GM19397 (cell line): Measurements from ENCODE around the gene PYCR2.
"Not testable (repeated sequence)": the region's sequence is repeated elsewhere in the genome, so short reads cannot be mapped to it uniquely, and the experiment has no call there.

Experiments used
- ATAC-seq: cut with Tn5 transposase; IDR thresholded peaks from one replicate; pipeline ENCODE4 v1.9.1; 2021; ENCODE audit warnings: mild to moderate bottlenecking, moderate library complexity; ENCODE audit not compliant: unreplicated experiment

Gene PYCR2

GRCh38 chr1:225943582-225943981, 19.5 kb upstream of the PYCR2 start:
- ATAC-seq = no peak

- ATAC-seq = peak; percentile 55
Observed at GRCh38 chr1:225942574-225942973, 18.5 kb upstream of the PYCR2 start.

GRCh38 chr1:225941942-225942222, 17.8 kb upstream of the PYCR2 start:
- no peak for ATAC-seq

GRCh38 chr1:225941187-225941941, 17.3 kb upstream of the PYCR2 start, which contains the start of gene LEFTY2:
Gene LEFTY2 (minus strand): TSS chr1:225941220. CDS start chr1:225941140, 80 bp downstream.
- no peak for ATAC-seq

- no peak for ATAC-seq
Observed at GRCh38 chr1:225940385-225941151, 16.5 kb upstream of the PYCR2 start.

- ATAC-seq = not testable (repeated sequence)
Observed at GRCh38 chr1:225939939-225940310, 15.9 kb upstream of the PYCR2 start.

GRCh38 chr1:225939097-225939938, 15.3 kb upstream of the PYCR2 start:
- ATAC-seq = not testable (repeated sequence)

GRCh38 chr1:225937048-225937968, 13.3 kb upstream of the PYCR2 start:
- no peak for ATAC-seq

GRCh38 chr1:225936523-225936922, 12.5 kb upstream of the PYCR2 start:
- ATAC-seq = no peak

- not testable (repeated sequence) for ATAC-seq
Observed at GRCh38 chr1:225936086-225936485, 12.0 kb upstream of the PYCR2 start.

- ATAC-seq = no peak
Observed at GRCh38 chr1:225934711-225935110, 10.7 kb upstream of the PYCR2 start.

- ATAC-seq = no peak
Observed at GRCh38 chr1:225933072-225933471, 9.0 kb upstream of the PYCR2 start.

- no peak for ATAC-seq
Observed at GRCh38 chr1:225931270-225932136, 7.5 kb upstream of the PYCR2 start.

GRCh38 chr1:225930566-225930965, 6.5 kb upstream of the PYCR2 start:
- no peak for ATAC-seq

- not testable (repeated sequence) for ATAC-seq
Observed at GRCh38 chr1:225929462-225929861, 5.4 kb upstream of the PYCR2 start.

GRCh38 chr1:225928186-225929175, 4.4 kb upstream of the PYCR2 start:
- ATAC-seq = no peak

- ATAC-seq = no peak
Observed at GRCh38 chr1:225926551-225927113, 2.6 kb upstream of the PYCR2 start.

GRCh38 chr1:225923381-225923691, 714 bp downstream of the PYCR2 start:
- ATAC-seq = no peak
